Peyer's patch (tissue), 4 donors: Measurements from ENCODE around the gene CEP83.

Source experiments
- POLR2A ChIP-seq, 2 donors: fragments of 450-650 bp; IDR thresholded peaks; one replicate each; pipeline ENCODE4 v1.5.1; 2017; ENCODE audit warnings: antibody characterized with exemption in 2 of 2, mild to moderate bottlenecking in 2 of 2, moderate library complexity in 2 of 2
- TF ChIP-seq, protein P1 (sequence below), 6 experiments: fragments of 450-650 bp in 4 of 6; fragments of 200-600 bp in 2 of 6; sonication (generic) in 1 of 6; IDR thresholded peaks; one replicate each; pipeline ENCODE4 v1.5.1; 2017 to 2019; ENCODE audit warnings: antibody characterized with exemption in 6 of 6, mild to moderate bottlenecking in 3 of 6, moderate library complexity in 1 of 6

DNA sequence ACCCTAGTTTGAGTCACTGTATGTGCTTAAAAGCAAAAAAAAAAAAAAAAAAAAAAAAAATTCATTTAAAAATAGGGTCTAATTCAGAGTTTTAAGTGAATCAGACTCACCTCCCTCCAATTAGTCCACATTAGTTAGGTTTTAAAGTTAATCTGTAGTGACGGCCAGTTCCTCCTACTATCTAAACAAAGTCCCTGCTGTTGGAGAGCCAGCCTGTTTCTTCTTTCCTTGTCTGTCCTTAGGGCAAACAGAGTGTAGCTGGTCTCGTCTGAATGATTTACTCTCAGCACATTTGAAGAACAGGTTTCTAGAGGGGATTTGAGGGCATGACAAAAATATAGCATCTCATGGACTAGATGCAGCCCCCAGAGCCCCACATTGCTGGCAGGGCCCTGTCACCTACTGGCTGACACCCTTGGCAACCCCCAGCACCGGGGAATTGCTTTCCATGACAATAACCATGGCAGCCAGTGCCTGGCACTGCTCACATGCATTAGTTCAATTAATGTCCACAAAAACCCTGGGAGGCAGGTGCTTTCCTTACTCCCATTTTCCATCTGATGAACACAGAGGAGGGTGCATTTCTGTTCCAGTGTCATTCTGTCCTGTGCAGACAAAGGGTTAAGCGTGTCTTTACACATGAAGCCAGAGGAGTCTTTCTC, 173.0 kb downstream of the CEP83 start:
- TF ChIP-seq, protein P1, sequence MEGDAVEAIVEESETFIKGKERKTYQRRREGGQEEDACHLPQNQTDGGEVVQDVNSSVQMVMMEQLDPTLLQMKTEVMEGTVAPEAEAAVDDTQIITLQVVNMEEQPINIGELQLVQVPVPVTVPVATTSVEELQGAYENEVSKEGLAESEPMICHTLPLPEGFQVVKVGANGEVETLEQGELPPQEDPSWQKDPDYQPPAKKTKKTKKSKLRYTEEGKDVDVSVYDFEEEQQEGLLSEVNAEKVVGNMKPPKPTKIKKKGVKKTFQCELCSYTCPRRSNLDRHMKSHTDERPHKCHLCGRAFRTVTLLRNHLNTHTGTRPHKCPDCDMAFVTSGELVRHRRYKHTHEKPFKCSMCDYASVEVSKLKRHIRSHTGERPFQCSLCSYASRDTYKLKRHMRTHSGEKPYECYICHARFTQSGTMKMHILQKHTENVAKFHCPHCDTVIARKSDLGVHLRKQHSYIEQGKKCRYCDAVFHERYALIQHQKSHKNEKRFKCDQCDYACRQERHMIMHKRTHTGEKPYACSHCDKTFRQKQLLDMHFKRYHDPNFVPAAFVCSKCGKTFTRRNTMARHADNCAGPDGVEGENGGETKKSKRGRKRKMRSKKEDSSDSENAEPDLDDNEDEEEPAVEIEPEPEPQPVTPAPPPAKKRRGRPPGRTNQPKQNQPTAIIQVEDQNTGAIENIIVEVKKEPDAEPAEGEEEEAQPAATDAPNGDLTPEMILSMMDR (IDR thresholded peaks at IDR 0.05) = no peak
- no peak for TF ChIP-seq POLR2A (IDR thresholded peaks at IDR 0.05)
